GM10847 (cell line): ENCODE data around the gene BLOC1S6.

Experiments
- POLR2A ChIP-seq: IDR thresholded peaks from 2 replicates; pipeline ENCODE4 v1.6.1; 2011; ENCODE audit not compliant: insufficient read length; ENCODE audit errors: extremely low read depth

BLOC1S6 gene

GRCh38 chr15:45645026-45645980 lies 58.1 kb downstream of the BLOC1S6 start:
- TF ChIP-seq POLR2A = no peak

GRCh38 chr15:45646220-45646619 lies 59.0 kb downstream of the BLOC1S6 start:
- TF ChIP-seq POLR2A = no peak

DNA sequence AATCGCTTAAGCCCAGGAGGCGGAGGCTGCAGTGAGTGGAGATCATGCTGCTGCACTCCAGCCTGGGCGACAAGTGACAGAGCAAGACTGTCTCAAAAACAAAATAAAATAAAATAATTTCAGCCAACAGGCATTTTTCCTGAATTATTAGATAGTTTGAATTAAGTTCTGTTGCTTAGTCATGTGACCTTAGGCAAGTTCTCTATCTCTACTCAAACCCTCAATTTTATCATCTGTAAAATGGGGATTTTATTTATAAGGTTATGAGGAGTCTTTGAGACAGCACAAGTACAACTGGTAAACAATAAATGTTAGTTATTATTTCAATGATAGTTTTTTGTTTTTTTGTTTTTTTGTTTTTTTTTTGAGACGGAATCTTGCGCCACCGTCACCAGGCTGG lies 60.6 kb downstream of the BLOC1S6 start:
- no peak for TF ChIP-seq POLR2A

DNA sequence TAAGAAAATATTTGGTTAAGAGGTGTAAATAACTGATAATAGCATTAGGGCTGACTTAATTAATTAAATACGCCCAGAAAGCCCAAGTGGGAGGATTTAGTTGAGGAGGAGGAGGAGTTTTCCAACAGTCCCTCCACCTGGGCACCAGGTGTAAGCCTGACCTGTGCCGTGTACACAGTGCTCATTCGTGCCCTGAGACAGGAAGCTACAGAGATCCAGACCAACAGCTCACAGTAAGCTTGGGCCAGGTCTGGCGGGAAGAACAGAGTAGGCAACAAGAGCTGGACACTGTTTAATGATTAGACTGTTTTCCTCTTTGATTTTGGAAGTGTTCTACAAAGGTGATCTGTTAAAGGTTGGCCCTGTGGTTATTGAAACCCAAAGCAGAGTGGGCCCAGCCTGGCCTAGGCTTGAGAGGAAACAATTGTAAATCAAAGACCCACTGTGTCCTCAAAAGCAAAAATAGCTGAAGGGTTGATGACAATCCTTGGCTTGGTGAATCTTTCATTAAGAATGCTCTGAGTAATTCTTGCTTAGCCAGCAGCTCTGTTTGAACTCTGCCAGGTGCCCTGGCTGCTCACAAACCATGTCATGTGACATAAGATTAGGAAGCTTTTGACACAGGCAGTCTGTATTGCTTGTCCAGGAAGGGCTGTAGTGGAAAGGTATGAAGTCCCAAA lies 61.5 kb downstream of the BLOC1S6 start:
- TF ChIP-seq POLR2A = no peak

GRCh38 chr15:45650889-45651525 lies 63.8 kb downstream of the BLOC1S6 start:
- TF ChIP-seq POLR2A = no peak

DNA sequence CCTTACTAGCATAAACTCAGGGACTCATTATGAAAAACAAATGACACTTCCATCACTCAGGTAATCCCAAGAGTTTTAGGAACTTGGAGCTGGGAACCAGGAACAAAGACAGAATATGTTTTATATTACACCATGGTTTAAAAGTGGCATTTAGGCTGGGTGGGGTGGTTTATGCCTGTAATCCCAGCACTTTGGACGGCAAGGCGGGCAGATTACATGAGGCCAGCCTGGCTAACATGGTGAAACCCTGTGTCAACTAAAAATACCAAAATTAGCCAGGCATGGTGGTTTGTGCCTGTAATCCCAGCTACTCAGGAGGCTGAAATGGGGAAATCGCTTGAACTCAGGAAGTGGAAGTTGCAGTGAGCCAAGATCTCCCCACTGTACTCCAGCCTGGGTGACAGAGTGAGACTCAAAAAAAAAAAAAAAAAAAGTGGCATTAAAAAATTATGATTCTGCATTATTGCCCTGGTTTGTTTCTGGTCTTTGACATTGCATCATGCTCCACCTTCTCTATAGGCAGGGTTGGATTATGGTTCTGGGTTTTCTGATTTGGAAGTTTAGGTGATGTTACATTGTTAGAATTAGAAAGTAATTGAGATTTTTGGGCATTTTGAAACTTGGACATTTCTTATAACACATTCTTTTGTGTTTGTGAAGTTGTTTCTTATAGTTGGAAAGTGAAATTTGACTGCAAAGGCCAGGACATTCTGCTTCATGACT lies 66.7 kb downstream of the BLOC1S6 start:
- no peak for TF ChIP-seq POLR2A

GRCh38 chr15:45654749-45655148 lies 67.6 kb downstream of the BLOC1S6 start:
- no peak for TF ChIP-seq POLR2A

GRCh38 chr15:45657254-45657653 lies 70.1 kb downstream of the BLOC1S6 start:
- TF ChIP-seq POLR2A = no peak

GRCh38 chr15:45657764-45658545 lies 70.8 kb downstream of the BLOC1S6 start:
- TF ChIP-seq POLR2A = no peak
